ENCODE data around the gene DRC3.

Gene DRC3

GRCh38 chr17:17963066-17963465, 9.6 kb upstream of the DRC3 start:
- peaks cover 65% of the 10 kb centered on the region for H3K4me1 Mint-ChIP-seq
- peaks cover 7% of the 10 kb centered on the region for H3K36me3 Mint-ChIP-seq (ENCODE audit: insufficient read depth)
- H3K27ac Mint-ChIP-seq (ENCODE audit: low read depth) = peak overlapping the region; percentile 16
- DNase-seq (ENCODE audit: low spot score in 2 of 2) = no peak
- no peaks in the 10 kb centered on the region for H3K9me3 Mint-ChIP-seq
- no peak for ATAC-seq (replicated peaks; ENCODE audit: extremely low read depth, poor library complexity, severe bottlenecking)
- no peak overlapping the region for H3K4me3 Mint-ChIP-seq
- H3K27me3 Mint-ChIP-seq = no peaks in the 10 kb centered on the region

GRCh38 chr17:17963694-17964436, 8.8 kb upstream of the DRC3 start:
- Mint-ChIP-seq H3K36me3 (ENCODE audit: insufficient read depth) (peaks cover 7% of the 10 kb centered on the region), H3K9me3 (no peaks in the 10 kb centered on the region), H3K4me3 (no peak overlapping the region), H3K27ac (ENCODE audit: low read depth) (peak overlapping the region; percentile 16), H3K27me3 (no peaks in the 10 kb centered on the region), H3K4me1 (peaks cover 59% of the 10 kb centered on the region)
- DNase-seq (ENCODE audit: low spot score in 2 of 2) = no peak
- ATAC-seq (replicated peaks; ENCODE audit: extremely low read depth, poor library complexity, severe bottlenecking) = no peak

- no peak overlapping the region for H3K4me3 Mint-ChIP-seq
- ATAC-seq (replicated peaks; ENCODE audit: extremely low read depth, poor library complexity, severe bottlenecking) (no peak), DNase-seq (ENCODE audit: low spot score in 2 of 2) (no peak)
- no peaks in the 10 kb centered on the region for H3K9me3 Mint-ChIP-seq
- no peak overlapping the region for H3K27ac Mint-ChIP-seq (ENCODE audit: low read depth)
- peaks cover 55% of the 10 kb centered on the region for H3K4me1 Mint-ChIP-seq
- no peaks in the 10 kb centered on the region for H3K27me3 Mint-ChIP-seq
- H3K36me3 Mint-ChIP-seq (ENCODE audit: insufficient read depth) = peaks cover 4% of the 10 kb centered on the region
These were observed 8.0 kb upstream of the DRC3 start for GRCh38 chr17:17964710-17965109.

- ATAC-seq (replicated peaks; ENCODE audit: extremely low read depth, poor library complexity, severe bottlenecking) (no peak), DNase-seq (ENCODE audit: low spot score in 2 of 2) (no peak)
- H3K27ac Mint-ChIP-seq (ENCODE audit: low read depth) = no peak overlapping the region
- no peaks in the 10 kb centered on the region for H3K9me3 Mint-ChIP-seq
- H3K4me3 Mint-ChIP-seq = no peak overlapping the region
- no peaks in the 10 kb centered on the region for H3K27me3 Mint-ChIP-seq
- peaks cover 54% of the 10 kb centered on the region for H3K4me1 Mint-ChIP-seq
- peaks cover 2% of the 10 kb centered on the region for H3K36me3 Mint-ChIP-seq (ENCODE audit: insufficient read depth)
These were observed 7.4 kb upstream of the DRC3 start for GRCh38 chr17:17965152-17965721.

GRCh38 chr17:17966399-17966798, 6.3 kb upstream of the DRC3 start:
- H3K4me1 Mint-ChIP-seq = peaks cover 54% of the 10 kb centered on the region

GRCh38 chr17:17970699-17971430, 1.8 kb upstream of the DRC3 start:
- Mint-ChIP-seq H3K4me3 (peak overlapping the region; percentile 97), H3K27me3 (no peaks in the 10 kb centered on the region), H3K9me3 (no peaks in the 10 kb centered on the region), H3K4me1 (peaks cover 46% of the 10 kb centered on the region), H3K36me3 (ENCODE audit: insufficient read depth) (peaks cover 9% of the 10 kb centered on the region), H3K27ac (ENCODE audit: low read depth) (peak overlapping the region; percentile 65)
- ATAC-seq (replicated peaks; ENCODE audit: extremely low read depth, poor library complexity, severe bottlenecking) (no peak), DNase-seq (ENCODE audit: low spot score in 2 of 2) (no peak)

More at GRCh38 chr17:17966399-17966798, 6.3 kb upstream of the DRC3 start:
- Mint-ChIP-seq H3K27ac (ENCODE audit: low read depth) (no peak overlapping the region), H3K4me3 (no peak overlapping the region), H3K27me3 (no peaks in the 10 kb centered on the region), H3K36me3 (ENCODE audit: insufficient read depth) (peaks cover 1% of the 10 kb centered on the region), H3K9me3 (no peaks in the 10 kb centered on the region)
- DNase-seq (ENCODE audit: low spot score in 2 of 2) (no peak), ATAC-seq (replicated peaks; ENCODE audit: extremely low read depth, poor library complexity, severe bottlenecking) (no peak)

GRCh38 chr17:17971431-17972125, 1.1 kb upstream of the DRC3 start:
- Mint-ChIP-seq H3K4me3 (peak overlapping the region; percentile 97), H3K27me3 (no peaks in the 10 kb centered on the region), H3K9me3 (no peaks in the 10 kb centered on the region), H3K27ac (ENCODE audit: low read depth) (peak overlapping the region; percentile 98), H3K36me3 (ENCODE audit: insufficient read depth) (peaks cover 9% of the 10 kb centered on the region), H3K4me1 (peaks cover 42% of the 10 kb centered on the region)
- DNase-seq (ENCODE audit: low spot score in 2 of 2) (peak in 1 of 2 donors; percentile 32), ATAC-seq (replicated peaks; ENCODE audit: extremely low read depth, poor library complexity, severe bottlenecking) (no peak)

- H3K9me3 Mint-ChIP-seq = no peaks in the 10 kb centered on the region
- H3K27ac Mint-ChIP-seq (ENCODE audit: low read depth) = peak overlapping the region; percentile 98
- H3K4me3 Mint-ChIP-seq = peak overlapping the region; percentile 97
- DNase-seq (ENCODE audit: low spot score in 2 of 2) = no peak
- H3K4me1 Mint-ChIP-seq = peaks cover 30% of the 10 kb centered on the region
- H3K27me3 Mint-ChIP-seq = no peaks in the 10 kb centered on the region
- no peak for ATAC-seq (replicated peaks; ENCODE audit: extremely low read depth, poor library complexity, severe bottlenecking)
- H3K36me3 Mint-ChIP-seq (ENCODE audit: insufficient read depth) = peaks cover 9% of the 10 kb centered on the region
These were observed 241 bp downstream of the DRC3 start for GRCh38 chr17:17972952-17973254.

GRCh38 chr17:17975436-17975835, 2.8 kb downstream of the DRC3 start:
- no peaks in the 10 kb centered on the region for H3K27me3 Mint-ChIP-seq
- no peak overlapping the region for H3K4me3 Mint-ChIP-seq
- DNase-seq (ENCODE audit: low spot score in 2 of 2) (no peak), ATAC-seq (replicated peaks; ENCODE audit: extremely low read depth, poor library complexity, severe bottlenecking) (no peak)
- no peaks in the 10 kb centered on the region for H3K9me3 Mint-ChIP-seq
- H3K4me1 Mint-ChIP-seq = peaks cover 16% of the 10 kb centered on the region
- peaks cover 9% of the 10 kb centered on the region for H3K36me3 Mint-ChIP-seq (ENCODE audit: insufficient read depth)
- H3K27ac Mint-ChIP-seq (ENCODE audit: low read depth) = no peak overlapping the region

- no peak overlapping the region for H3K4me3 Mint-ChIP-seq
- H3K9me3 Mint-ChIP-seq = no peaks in the 10 kb centered on the region
- H3K36me3 Mint-ChIP-seq (ENCODE audit: insufficient read depth) = peaks cover 8% of the 10 kb centered on the region
- H3K27me3 Mint-ChIP-seq = no peaks in the 10 kb centered on the region
- no peak for DNase-seq (ENCODE audit: low spot score in 2 of 2)
- H3K4me1 Mint-ChIP-seq = peaks cover 7% of the 10 kb centered on the region
- H3K27ac Mint-ChIP-seq (ENCODE audit: low read depth) = no peak overlapping the region
- no peak for ATAC-seq (replicated peaks; ENCODE audit: extremely low read depth, poor library complexity, severe bottlenecking)
These were observed 4.4 kb downstream of the DRC3 start for GRCh38 chr17:17976931-17977570.

GRCh38 chr17:17978481-17979424, 6.1 kb downstream of the DRC3 start:
- Mint-ChIP-seq H3K36me3 (ENCODE audit: insufficient read depth) (no peaks in the 10 kb centered on the region), H3K27me3 (no peaks in the 10 kb centered on the region), H3K4me1 (peaks cover 7% of the 10 kb centered on the region), H3K27ac (ENCODE audit: low read depth) (no peak overlapping the region), H3K9me3 (no peaks in the 10 kb centered on the region), H3K4me3 (no peak overlapping the region)
- DNase-seq (ENCODE audit: low spot score in 2 of 2) (no peak), ATAC-seq (replicated peaks; ENCODE audit: extremely low read depth, poor library complexity, severe bottlenecking) (no peak)

Measured in central memory CD8-positive, alpha-beta T cell (primary cell).